Measurements from ENCODE around the gene ARL14EP.

GRCh38 chr11:30322826-30323710, at the start of gene ARL14EP:
- TF ChIP-seq CTCF (IDR thresholded peaks at IDR 0.05; ENCODE audit: low read length) (no peak), EZH2 (optimal IDR thresholded peaks at IDR 0.05; ENCODE audit: low read depth, low read length) (no peak)

All from MM.1S (cell line).